DMS 273 (cell line): Measurements from ENCODE around the gene MEGF10.

Source experiments
- DNase-seq: peaks from one replicate; lab custom pipeline; 2025; ENCODE audit not compliant: unreplicated experiment; lab: John Stamatoyannopoulos, UW

Gene MEGF10

DNA sequence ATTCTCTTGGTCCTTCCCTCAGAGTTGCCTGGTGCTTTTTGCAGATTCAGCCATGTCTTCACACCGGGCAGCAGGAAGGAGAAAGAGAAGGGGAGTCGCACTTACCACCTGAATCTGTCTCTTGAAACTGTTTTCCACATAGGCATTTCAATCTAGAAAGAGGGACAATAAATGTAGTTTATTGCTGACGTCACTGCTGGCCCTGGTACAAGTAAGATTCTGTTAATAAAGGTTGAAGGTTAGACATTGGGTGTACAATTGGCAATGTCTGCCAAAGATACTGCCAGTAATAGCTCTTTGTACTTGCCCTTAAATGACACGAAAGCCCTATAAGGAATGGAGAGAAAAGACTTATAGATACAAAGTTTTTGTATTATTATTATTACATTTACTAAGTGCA lies 72.8 kb downstream of the MEGF10 start:
- no peak for DNase-seq

DNA sequence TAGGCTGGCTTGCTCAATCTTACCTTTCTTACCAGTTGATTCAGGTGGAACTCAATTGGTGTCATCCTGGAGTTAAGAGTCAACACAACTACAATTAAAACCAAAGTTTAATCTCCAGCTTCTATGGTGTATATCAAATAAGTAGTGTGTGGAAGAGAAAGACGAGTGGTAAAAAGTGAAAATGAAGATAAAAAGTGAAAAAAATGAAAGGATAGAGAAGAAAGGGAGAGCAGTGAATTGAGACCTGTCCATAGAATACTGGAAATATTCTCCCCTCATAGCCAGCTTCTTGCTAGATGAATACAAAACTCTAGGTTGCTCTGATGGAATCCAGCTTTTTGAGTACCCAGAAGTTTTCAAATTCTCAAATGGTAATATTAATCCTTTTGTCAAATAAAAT lies 76.4 kb downstream of the MEGF10 start:
- no peak for DNase-seq

- DNase-seq = peak; percentile 33
Measured at GRCh38 chr5:127367946-127368465, 77.4 kb downstream of the MEGF10 start.

DNA sequence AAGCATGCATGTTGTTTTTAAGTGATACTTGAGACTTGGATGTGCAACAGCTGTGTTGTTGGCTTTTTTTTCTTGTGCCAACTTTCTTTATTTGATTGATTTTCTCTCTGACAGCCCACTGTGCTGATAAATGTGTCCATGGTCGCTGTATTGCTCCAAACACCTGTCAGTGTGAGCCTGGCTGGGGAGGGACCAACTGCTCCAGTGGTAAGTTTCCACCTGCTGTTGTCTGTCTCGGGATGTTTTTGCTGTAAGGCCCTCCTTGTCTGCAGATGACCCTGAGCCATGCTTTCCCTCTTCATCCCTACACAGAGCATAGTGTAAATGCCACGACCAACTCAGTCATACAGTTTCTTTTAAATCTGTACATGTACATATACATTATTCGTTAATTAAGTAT lies 79.2 kb downstream of the MEGF10 start:
- peak; percentile 90 for DNase-seq

DNA sequence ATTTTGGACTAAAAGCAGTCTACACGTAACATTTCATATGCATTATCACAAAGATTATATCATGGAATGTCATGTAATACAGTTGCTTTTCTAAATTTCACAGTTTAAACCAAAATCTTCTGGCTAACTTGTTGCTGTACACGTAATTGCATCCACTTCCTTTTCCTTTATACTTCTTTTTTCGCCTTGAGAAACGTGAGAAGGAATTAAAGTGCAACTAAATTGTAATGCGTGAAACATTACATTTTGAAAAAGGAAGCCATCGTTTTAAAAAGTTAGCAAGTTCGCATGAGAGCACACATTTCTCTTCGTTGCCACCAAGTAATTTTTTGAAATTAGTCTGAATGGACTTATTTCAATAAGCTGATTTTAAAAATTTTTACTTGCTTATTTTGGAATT lies 80.0 kb downstream of the MEGF10 start:
- DNase-seq = no peak

GRCh38 chr5:127373858-127374491 lies 83.4 kb downstream of the MEGF10 start:
- DNase-seq = peak; percentile 23

DNA sequence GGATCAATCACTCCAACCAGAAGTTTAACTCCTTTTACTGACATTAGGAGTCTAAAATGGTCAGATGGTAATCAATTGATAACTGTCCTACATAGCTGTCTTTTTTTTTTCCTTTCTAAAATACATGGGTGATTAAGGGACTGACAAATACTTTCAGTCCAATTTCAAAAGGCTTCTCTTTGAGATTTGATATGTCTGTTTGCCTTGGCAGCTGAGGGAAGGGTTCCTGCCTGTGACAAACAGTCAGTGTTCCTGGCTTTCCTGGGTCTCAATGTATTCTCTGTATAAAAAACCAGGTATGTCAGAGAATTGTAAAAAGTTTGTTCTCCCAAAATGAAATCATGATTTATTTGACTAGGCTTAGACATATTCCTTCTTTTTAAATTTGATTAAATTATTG lies 84.5 kb downstream of the MEGF10 start:
- DNase-seq = no peak

GRCh38 chr5:127375544-127376091 lies 85.0 kb downstream of the MEGF10 start:
- DNase-seq = no peak

GRCh38 chr5:127377651-127378050 lies 87.1 kb downstream of the MEGF10 start:
- no peak for DNase-seq

GRCh38 chr5:127385936-127386335 lies 95.3 kb downstream of the MEGF10 start:
- DNase-seq = no peak

DNA sequence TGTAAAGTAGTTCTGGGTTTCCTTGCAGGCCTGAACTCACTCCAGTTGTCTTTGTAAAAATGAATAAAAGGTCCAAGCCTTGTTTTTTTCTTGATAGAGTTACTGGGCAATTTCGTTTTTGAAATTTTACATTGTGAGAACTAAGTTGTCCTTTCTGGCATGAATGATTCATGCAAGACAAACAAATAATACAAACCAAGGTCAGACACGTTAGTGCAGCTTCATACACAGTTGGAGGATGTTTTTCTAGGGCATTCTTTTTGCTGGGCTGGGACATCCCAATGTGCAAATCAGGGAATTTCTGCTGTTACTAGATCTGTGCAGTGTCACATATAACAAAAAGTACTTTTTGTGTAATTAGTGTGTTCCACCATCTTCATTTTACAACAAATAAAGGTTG lies 96.0 kb downstream of the MEGF10 start:
- DNase-seq = no peak

DNA sequence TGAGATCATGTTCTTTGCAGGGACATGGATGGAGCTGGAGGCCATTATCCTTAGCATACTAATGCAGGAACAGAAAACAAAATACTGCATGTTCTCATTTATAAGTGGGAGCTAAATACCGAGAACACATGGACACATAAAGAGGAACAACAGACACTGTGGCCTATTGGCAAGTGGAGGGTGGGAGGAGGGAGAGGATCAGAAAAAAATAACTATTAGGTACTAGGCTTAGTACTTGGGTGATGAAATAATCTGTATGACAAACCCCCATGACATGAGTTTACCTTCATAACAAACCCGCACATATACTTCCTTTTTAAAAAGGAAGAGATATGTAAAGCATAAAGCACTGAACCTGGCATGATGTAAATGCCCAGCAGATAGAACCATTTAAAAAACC lies 99.0 kb downstream of the MEGF10 start:
- no peak for DNase-seq

DNA sequence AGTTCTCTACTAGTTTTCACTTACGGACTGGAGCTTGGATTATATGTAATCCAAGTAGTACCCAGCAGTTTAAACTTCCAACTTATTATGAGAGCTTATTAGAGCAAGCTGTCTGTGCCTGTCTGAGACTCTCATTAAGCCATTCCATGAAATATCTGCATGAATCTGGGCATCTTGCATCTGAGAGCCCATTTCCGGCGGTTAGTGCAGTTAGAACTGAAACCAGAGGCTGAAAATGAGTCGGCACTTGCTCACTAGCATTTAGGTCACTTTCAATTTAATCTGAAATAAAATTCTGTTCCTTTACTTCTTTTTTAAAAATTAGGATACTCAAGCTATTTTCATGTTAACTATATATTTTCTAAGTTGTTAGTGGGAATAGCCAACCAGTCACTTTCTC lies 102.2 kb downstream of the MEGF10 start:
- no peak for DNase-seq

- DNase-seq = no peak
Measured at GRCh38 chr5:127396490-127397155, 106.0 kb downstream of the MEGF10 start.

GRCh38 chr5:127398508-127398907 lies 107.9 kb downstream of the MEGF10 start:
- DNase-seq = no peak

DNA sequence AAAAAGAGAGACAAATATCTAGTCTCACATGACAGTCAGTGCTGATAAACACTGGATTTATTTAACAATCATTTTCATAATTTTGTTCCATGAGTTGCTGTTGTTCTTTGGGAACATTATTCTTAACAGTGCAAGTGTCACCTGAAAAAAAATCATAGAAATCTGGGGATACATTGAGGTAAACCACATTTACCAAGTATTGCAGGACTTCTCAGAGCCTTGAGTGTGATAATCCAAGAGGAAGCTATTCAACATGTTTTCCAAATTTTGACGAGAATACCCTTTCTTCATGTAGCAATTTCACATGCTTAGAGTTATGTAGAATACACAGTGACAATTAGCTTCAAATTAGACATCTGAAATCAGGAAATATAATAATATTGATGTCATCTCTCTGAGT lies 108.5 kb downstream of the MEGF10 start:
- no peak for DNase-seq

GRCh38 chr5:127400539-127400938 lies 109.9 kb downstream of the MEGF10 start:
- no peak for DNase-seq

GRCh38 chr5:127400946-127401670 lies 110.5 kb downstream of the MEGF10 start:
- DNase-seq = peak; percentile 84

DNA sequence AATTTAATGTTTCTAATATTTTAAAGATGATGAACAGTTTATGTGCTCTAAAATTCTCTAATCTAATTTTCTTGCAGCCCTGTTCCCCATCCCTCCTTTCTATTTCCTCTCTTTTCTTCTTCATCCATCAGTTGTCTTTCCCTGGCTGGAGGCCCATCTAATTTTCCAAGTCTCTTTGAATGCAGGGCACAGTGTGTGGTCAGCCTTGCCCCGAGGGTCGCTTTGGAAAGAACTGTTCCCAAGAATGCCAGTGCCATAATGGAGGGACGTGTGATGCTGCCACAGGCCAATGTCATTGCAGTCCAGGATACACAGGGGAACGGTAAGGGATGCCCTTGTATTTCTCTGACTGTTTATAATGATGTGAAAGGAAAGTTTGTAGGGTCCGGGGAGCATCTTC lies 111.8 kb downstream of the MEGF10 start:
- no peak for DNase-seq

- no peak for DNase-seq
Measured at GRCh38 chr5:127404190-127404589, 113.6 kb downstream of the MEGF10 start.

DNA sequence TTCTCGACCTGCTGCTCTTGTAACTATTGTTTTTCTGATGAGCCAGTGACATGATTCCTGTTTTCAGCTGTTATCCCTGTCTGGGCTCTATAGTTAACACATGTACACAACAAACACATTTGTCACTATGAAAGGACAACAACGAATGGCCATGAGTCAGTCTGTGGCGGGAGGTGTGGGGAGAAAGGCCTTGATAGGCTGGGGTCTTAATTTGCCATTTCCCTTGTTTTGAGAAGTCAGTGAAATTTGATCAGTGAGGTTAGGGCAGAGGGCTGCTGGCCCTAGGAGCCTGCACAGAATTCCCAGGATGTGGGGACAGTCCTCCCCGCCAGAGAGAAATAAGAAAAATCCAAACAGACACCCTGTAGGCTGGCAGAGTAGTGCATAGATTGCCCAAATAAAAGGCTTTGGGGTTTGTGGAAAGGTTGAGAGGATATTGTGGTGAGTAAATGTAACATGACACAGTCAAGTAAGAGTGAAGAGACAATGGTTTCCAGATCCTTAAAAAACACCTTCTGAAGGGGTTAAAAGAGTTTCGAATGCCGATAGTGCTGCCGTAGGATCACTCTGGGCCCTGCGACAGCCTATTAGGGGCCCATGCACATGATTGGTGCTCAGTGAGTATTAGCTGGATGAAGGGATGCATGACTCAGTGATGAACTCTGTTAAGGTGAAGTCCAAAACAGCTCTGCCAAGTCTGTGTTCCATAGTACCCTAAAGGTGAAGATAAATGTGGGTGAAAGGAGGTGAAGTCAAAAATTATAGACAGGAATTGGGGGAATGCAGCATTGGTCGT lies 115.9 kb downstream of the MEGF10 start:
- DNase-seq = no peak
